HG02938 (cell line): ENCODE results near the gene CEP112.
A peak's percentile ranks its signal among the peaks of the same experiment; 100 is the strongest.
"Not testable (repeated sequence)": the region's sequence is repeated elsewhere in the genome, so short reads cannot be mapped to it uniquely, and the experiment has no call there.

ENCODE experiments used
- ATAC-seq: cut with Tn5 transposase; IDR thresholded peaks from one replicate; pipeline ENCODE4 v1.9.1; 2021; ENCODE audit warnings: mild to moderate bottlenecking, moderate library complexity; ENCODE audit not compliant: unreplicated experiment

The CEP112 gene

DNA sequence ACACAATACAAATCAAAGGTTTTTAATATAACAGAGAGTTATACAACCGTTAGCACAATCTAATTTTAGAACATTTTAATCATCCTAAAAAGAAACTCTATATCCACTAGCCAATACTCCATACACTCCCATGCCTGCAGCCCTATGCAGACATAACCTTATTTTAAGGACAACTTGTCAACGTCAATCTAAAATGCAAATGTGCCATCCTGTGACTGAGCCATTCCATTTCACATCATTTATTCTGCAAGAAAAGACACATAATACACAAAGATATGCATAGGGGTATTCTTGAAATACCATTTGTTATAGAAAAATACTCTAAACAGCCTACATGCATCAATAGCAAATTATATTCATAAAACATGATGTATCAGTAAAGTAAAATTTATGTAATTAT is 106.7 kb downstream of the CEP112 start:
- ATAC-seq, result no peak

DNA sequence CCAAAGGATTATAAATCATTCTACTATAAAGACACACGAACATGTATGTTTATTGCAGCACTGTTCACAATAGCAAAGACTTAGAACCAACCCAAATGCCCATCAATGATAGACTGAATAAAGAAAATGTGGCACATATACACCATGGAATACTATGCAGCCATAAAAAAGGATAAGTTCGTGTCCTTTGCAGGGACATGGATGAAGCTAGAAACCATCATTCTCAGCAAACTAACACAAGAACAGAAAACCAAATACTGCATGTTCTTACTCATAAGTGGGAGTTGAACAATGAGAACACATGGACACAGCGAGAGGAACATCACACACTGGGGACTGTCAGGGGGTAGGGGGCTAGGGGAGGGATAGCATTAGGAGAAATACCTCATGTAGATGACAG is 111.3 kb downstream of the CEP112 start:
- ATAC-seq, result not testable (repeated sequence)

DNA sequence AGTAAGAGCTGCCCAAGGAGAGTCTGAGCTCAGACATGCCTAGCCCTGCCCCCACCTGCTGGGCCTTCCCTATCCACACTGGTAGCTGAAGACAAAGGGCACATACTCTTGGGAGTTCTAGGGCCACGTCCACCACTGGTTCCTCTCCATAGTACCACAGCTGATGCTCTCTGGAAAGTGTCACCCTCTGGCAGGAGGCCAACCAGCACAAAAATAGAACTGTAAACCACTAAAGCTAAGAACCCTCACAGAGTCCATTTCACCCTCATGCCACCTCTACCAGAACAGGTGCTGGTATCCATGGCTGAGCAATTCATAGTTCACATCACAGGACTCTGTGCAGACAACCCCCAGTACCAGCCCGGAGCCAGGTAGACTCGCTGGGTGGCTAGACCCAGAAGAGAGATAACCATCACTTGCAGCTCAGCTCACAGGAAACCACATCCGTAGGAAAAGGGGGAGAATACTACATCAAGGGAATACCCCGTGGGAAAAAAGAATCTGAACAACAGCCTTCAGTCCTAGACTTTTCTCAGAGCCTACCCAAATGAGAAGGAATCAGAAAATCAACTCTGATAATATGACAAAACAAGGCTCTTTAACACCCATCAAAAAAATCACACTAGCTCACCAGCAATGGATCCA is 115.3 kb downstream of the CEP112 start:
- ATAC-seq, result no peak

DNA sequence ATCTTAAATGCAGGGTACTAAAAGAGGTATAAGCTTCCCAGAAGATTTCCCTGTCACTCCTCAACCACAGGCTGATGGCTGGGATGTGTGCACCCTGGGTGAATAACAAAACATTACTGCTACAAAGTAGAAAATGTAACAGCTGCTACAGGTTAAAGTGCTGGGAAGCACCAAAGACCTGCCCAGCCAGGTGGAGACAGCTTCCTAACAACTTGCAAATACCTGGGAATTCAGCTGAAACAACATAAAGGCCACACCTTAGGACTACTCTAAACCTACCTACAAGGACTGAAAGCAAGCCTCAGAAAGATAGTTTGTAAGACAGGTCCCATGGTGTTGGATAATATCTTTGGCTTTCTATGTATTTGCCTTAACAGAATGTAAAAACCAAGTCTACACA is 118.5 kb downstream of the CEP112 start:
- no peak for ATAC-seq

DNA sequence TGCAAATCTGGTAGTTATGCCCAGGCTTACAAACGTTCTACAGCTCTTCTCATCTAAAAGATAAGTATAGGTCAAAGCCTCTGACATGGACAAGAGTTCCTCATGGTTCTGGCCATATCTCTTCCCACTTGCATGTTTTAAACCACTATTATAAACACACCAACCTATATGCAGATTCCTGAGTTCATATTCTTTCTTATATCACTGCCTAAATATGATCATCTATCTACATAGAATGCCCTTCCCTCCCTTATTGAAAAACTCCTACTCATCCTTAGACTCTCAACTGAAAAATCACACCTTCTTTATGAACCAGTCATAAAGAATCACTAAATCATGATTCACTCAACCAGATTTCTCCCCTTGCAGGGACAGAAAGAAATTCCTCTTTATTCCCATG is 128.2 kb downstream of the CEP112 start:
- no peak for ATAC-seq

DNA sequence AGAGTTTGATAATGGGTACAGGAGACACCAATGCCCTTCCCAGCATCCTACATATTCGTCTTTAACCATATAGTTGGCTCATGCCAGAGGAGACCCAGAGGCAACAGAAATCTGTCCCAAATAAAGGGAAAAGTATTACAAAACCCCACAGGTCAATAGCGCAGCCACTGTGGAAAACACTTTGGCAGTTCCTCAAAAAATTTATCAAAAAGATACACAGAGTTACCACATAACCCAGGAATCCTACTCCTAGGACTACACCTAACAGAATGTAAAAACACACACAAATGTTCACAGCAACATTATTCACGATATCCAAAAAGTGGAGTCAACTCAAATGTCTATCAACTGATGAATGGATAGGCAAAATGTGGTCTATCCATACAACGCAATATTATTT is 135.8 kb downstream of the CEP112 start:
- ATAC-seq, result no peak

DNA sequence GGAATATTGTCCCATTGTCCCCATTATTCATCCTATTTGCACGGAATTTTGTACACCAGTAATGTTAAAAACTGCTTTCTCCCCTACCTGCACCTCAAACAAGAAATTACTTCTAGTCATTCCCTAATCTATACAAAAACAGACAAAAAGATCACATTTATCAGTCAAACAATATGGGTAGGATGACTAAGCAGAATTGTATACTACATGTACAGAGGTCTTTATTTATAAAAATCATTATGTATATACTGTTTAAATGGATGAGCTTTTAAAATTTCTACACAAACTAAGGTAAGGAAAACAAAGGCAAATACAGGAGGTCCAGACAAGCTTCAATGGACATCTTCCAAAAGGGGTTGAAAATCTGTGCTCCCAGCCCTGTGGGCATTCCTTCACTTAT is 137.7 kb downstream of the CEP112 start:
- no peak for ATAC-seq

DNA sequence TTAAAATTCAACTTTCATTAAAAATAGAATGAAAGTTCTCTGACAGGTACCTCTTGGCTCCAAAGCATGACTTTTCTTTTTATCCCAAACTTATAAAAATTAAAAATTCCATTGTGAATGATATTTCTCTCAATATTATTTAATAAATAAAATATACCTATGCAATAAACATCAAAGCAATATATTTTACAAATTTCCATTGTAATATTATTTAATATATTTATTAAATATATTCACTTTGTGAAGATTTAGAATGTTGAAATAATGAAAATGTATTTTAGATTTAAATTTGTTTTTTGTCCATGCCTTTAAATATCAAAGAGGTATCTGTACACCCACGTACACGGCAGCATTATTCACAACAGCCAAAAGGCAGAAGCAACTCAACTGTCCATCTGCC is 147.8 kb downstream of the CEP112 start:
- ATAC-seq, result no peak

DNA sequence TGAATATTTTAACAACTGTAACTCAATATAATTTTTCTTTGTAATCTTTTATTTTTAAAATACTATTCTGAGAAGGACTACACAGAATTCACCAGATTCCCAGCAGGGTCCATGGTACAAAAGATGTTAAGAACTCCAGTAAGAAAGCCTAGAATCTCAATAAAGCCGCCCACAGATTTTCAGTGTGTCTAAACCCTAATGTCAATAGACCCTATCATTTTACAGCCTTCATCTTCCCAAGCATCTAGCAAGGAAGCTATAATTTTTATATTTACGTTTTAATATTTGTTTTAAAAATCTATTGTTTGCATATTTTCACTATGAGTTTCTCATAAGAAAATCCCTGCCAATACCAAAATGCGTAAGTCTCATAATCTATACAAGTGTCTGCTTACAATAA is 148.5 kb downstream of the CEP112 start:
- no peak for ATAC-seq

DNA sequence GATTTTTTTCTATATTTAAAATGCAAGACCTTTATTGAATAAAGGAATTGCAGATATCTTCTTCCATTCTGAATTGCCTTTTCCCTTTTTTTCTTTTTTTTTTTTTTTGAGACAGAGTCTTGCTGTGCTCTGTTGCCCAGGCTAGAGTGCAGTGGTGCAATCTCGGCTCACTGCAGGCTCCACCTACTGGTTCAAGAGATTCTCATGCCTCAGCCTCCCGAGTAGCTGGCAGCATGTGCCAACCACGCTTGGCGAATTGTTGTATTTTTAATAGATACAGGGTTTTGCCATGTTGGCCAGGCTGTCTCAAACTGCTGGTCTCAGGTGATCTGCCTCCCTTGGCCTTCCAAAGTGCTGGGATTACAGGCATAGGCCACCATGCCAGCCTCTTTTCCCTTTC is 151.5 kb downstream of the CEP112 start:
- no peak for ATAC-seq

DNA sequence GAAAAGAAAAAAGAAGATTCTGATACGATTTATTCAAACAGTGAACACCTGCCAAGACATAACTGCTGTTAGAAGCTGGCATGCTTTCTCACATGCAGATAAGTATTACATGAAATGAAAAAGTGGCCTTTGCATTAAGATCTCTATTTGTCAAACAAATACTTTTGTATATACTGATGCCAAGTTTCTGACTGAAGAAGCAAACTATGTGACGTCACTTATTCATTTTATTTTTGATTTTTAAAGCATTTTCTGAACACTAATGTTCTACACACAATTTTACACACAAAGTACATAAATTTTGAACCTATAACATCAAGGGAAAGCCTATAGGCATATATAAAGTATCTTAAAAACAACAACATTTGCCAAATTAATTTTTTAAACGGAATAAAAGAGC is 153.8 kb downstream of the CEP112 start:
- ATAC-seq, result no peak

DNA sequence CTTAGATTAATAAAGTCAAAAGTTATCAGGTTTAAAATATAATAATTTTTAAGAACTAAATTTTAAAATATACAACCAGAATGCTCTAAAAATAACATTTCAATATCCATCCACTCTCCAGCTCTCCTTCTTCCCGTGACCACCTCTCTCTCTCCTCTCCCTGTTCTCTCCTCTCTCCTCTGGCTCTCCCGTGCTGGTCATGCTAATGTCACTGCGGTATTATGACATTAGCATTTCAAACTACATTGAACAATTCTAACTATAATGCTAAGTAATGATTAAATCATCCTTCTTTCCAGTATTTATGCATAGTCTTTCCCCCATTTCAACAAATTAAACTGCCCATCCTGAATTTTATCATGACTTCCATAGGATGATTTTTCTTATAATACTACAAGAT is 154.7 kb downstream of the CEP112 start:
- ATAC-seq, result no peak

DNA sequence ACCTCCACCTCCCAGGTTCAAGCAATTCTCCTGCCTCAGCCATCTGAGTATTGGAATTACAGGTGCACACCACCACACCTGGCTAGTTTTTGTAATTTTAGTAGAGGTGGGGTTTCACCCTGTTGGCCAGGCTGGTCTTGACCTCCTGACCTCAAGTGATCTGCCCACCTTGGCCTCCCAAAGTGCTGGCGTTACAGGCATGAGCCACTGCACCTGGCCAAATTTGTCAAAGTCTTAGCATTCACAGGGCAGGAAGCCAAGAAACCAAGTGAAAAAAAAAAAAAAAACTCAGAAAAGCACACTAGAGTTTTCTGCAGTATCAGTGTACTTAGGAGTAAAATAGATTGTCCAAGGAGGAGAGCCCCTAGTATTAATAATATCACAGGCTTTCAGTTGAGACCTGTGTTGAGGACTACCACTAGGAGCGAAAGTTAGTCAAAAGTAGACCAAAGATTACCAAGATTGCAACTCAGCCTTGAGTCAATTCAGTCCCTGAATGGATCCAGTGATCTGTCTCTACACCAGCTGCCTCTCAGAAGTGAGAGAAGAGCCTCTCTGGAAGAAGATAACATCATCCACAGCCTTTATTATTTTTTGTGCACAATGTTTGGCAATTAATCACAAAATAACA is 159.7 kb downstream of the CEP112 start:
- peak; percentile 76 for ATAC-seq

DNA sequence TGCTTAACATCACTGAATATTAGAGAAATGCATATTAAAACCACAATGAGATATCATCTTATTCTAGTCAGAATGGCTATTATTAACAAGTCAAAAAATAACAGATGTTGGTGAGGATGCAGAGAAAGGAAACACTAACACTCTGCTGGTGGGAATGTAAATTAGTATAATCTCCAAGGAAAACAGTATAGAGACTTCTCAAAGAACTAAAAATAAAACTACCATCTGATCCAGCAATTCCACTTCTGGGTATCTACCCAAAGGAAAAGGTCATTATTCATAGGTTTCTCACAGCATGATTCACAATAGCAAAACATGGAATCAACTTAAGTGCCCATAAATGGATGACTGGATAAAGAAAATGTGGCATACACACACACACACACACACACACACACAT is 166.4 kb downstream of the CEP112 start:
- no peak for ATAC-seq

DNA sequence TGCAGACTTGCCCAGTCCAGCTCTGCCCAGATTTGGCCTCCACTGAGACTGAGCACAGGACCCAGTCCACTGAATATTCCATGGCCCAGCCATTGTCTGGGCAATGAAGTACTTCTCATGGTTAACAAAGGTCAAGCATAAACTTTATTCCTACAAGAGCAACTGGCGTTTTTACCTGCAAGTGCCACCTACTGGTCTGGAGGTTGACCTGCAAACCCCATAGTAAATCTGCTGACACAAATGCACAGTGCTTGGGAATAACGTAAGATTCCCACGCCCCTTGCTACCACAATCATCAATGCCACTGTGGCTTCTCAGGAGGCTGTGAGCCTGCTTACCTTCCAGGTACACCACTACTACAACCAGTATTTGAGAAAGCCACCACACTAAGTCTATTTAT is 170.2 kb downstream of the CEP112 start:
- ATAC-seq, result no peak

DNA sequence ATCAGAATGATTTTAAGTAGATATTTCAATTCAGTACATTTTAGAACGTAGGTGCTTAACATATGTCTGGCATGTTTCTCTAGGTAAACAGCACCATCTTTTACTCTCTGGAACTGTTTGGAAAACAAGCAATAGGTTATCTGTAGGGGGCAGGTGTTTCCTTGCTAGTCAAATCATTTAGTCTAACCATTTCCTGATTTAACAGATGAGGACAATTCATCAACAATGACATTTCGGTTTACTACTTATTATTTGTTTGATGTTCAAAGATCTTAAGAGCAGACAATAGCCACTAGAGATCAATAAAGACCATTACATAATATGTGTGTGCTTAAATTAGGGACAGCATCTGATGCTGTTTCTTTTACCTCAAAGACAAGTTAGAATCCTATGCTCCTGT is 173.1 kb downstream of the CEP112 start:
- ATAC-seq, result no peak

DNA sequence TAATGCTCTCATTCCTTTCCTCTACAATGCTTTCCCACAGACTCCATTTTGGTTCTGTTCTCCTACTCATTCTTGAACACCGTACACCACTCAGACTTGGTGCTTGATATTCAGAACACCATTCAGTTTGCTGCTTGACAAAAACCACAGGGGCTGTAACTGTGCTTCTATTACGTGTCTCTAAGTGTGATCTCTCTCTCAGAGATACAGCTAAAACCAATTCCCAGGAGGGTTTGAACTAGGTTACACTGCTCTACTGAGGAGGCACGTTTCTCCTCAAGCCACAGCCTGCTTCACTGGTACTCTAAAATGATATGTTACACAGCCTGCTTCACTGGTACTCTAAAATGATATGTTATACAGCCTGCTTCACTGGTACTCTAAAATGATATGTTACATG is 175.7 kb downstream of the CEP112 start:
- no peak for ATAC-seq

DNA sequence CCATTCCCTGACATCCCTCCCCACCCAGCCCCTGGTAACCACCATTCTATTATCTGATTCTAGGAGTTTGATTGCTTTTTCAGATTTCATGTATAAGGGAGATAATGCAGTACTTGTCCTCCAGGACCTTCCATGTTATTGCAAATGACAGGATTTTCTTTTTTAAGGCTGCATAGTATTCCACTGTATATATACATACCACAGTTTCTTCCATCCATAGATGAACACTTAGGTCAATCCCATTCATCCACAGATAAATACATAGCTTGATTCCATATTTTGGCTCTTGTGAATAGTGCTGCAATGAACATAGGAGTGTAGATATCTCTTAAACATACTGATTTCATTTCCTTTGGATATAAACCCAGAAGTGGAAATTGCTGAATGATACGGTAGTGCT is 183.3 kb downstream of the CEP112 start:
- no peak for ATAC-seq

DNA sequence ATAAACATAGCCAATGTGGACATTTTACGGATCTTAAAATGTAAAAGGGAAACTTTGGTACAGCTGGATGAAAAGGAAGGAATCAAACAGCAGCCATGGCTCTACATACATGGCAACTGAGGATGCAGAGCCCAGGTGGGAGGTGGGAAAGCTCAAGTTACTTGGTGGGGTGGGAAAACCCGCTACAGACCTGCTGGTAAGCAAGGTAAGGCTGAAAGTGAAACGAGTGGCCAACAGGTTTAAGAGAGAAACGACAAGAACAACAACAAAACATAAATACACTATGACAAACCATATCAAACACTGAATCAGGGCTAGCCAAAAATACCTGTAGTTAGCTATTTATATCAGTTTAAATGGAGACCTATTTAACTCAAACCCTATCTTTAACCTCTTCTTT is 185.3 kb downstream of the CEP112 start:
- ATAC-seq, result no peak

DNA sequence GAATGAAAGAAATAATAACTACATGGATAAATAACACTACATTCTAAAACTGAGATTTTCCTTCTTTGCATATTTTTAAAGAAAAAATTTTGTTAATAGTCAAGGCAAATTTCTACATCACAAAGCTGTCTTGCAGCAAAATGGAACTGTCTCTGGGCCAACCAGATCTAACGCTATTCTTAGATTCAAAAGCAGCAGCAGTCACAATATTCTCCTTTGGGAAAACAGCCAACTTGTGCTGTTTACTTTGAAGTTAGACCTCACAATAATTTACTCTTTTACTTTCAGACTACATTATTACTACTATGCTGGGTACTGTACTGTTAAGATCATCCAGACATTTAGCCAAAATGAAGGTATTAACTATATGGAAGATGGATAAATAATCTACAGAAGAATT is 189.1 kb downstream of the CEP112 start:
- ATAC-seq, result no peak

DNA sequence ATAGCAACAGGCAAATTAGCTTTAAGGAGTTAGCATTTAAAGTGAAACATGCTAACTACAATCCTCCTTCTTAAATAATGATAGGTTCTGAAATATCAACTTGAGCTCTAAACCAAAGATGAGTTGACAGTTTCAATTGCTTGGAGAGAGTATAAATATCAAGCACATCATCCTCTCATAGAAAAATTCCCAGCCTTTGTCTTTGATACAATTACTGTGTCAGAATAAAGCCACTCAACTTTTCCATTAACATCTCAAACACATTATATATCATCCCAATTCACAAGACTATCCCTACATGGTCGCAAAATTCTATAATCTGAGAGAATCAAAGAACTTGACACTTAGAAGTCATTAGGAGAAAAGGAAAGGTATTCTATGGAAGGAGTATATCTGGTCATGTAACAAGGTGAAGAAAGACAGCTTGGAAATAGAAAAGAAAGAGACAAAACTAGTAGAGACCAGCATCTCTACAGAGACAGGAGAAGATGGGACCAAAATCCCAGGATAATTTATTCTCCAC is 189.8 kb downstream of the CEP112 start:
- ATAC-seq, result no peak

DNA sequence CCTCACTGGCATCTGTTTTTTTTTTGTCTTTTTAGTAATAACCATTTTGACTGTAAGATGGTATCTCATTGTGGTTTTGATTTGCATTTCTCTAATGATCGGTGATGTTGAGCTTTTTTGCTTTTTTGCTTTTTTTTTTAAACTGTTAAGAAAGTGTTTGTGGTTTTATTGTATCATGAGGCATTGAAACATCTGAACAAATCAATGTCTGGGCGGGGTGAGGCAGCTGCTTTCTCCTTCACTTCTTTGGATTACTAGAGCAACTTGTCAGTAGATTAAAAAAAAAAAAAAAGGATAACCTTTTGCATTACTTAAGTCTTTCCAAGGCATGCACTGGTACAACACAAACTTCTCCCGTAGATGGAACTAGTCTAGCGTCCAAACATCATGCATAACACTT is 191.7 kb downstream of the CEP112 start:
- ATAC-seq, result no peak

DNA sequence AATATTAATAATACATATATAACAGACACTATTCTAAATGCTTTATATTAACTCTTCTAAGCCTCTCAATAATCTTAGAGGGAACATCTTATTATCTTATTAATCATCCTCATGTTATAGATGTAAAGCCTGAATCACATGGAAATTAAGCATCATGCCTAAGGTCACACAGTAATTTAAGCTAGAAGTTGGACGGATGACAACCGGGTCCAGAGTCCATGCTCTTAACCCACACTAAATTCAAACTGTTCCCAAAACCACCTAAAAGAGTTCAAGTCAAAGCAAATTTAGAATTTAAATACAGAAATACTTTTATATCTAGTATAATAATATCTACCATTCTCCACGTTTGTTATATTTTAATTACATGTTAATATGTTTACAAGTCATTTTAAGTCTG is 193.3 kb downstream of the CEP112 start:
- ATAC-seq, result no peak
